Fibroblast of lung (primary cell): ENCODE measurements around the gene JMJD1C. TPM values are rescaled to one million over a fixed set of nuclear protein-coding genes. Genes with fewer than 3 reads are reported as not detected.
"Not testable (repeated sequence)": the region's sequence is repeated elsewhere in the genome, so short reads cannot be mapped to it uniquely, and the experiment has no call there.

Experiments
- DNase-seq, 2 donors: peaks; one replicate each; pipeline versions ENCODE4 v3.0.0 to v3.0.0-alpha.2; 2010; ENCODE audit warnings: low read depth in 2 of 2
- H2AFZ ChIP-seq: 2 replicates; pipeline ENCODE4 v1.5.1; 2012; ENCODE audit warnings: low read length, control low read depth, inconsistent platforms
- H3K27ac ChIP-seq: 2 replicates; pipeline ENCODE4 v1.5.1; 2011; ENCODE audit warnings: low read length, control low read depth; ENCODE audit not compliant: insufficient read depth
- H3K27me3 ChIP-seq: 2 replicates; pipeline ENCODE4 v1.5.1; 2011; ENCODE audit warnings: mild to moderate bottlenecking, low read length; ENCODE audit not compliant: control insufficient read depth, insufficient read depth
- H3K36me3 ChIP-seq: 2 replicates; pipeline ENCODE4 v1.5.1; 2011; ENCODE audit warnings: low read length; ENCODE audit not compliant: control insufficient read depth, insufficient read depth
- H3K4me1 ChIP-seq: 2 replicates; pipeline ENCODE4 v1.5.1; 2011; ENCODE audit warnings: low read length; ENCODE audit not compliant: control insufficient read depth, insufficient read depth; ENCODE audit errors: extremely low read depth
- H3K4me2 ChIP-seq: 2 replicates; pipeline ENCODE4 v1.5.1; 2011; ENCODE audit warnings: low read length, control low read depth; ENCODE audit not compliant: insufficient read depth; ENCODE audit errors: extremely low read depth
- H3K4me3 ChIP-seq, 4 experiments: fragments of 200-600 bp in 1 of 4; sonication (generic) in 1 of 4; replicated peaks in 1 of 4; 2 replicates each; pipeline ENCODE4 v1.5.1; 2011 to 2016; ENCODE audit warnings: low read length in 4 of 4, low read depth in 3 of 4, mild to moderate bottlenecking in 3 of 4, control low read depth in 2 of 4, inconsistent platforms in 1 of 4, mixed read lengths in 1 of 4; ENCODE audit not compliant: insufficient read depth in 1 of 4; ENCODE audit errors: control extremely low read depth in 1 of 4
- H3K79me2 ChIP-seq: 2 replicates; pipeline ENCODE4 v1.5.1; 2012; ENCODE audit warnings: mild to moderate bottlenecking, low read length, inconsistent platforms; ENCODE audit not compliant: control insufficient read depth, insufficient read depth
- H3K9ac ChIP-seq: 2 replicates; pipeline ENCODE4 v1.5.1; 2011; ENCODE audit warnings: mild to moderate bottlenecking, low read length, control low read depth; ENCODE audit not compliant: insufficient read depth
- H3K9me3 ChIP-seq: 2 replicates; pipeline ENCODE4 v1.5.1; 2012; ENCODE audit warnings: low read depth, low read length; ENCODE audit not compliant: control insufficient read depth, insufficient read depth
- H4K20me1 ChIP-seq: 2 replicates; pipeline ENCODE4 v1.5.1; 2011; ENCODE audit warnings: low read length; ENCODE audit not compliant: control insufficient read depth, insufficient read depth; ENCODE audit errors: extremely low read depth
- CTCF ChIP-seq, 2 donors: IDR thresholded peaks in 1 of 2; conservative IDR thresholded peaks in 1 of 2; 1 replicate in 1 of 2; 2 replicates in 1 of 2; pipeline ENCODE4 v1.5.1; 2011 to 2012; ENCODE audit warnings: low read length in 2 of 2, control low read depth in 1 of 2, inconsistent platforms in 1 of 2, low read depth in 1 of 2, mild to moderate bottlenecking in 1 of 2
- EZH2 ChIP-seq: IDR thresholded peaks from 2 replicates; pipeline ENCODE4 v1.5.1; 2012; ENCODE audit warnings: low read length, control low read depth, mild to moderate bottlenecking; ENCODE audit errors: missing control alignments
- polyA plus RNA-seq, 2 donors: library from polyadenylated mRNA; depleted of rRNA in 1 of 2; stranded (reverse) in 1 of 2; unstranded in 1 of 2; fragments of >200 nt; gene quantifications; 2 replicates each; pipeline ENCODE4 v1.2.1, GENCODE V29; 2011 to 2012; ENCODE audit warnings: missing spikeins in 1 of 2
- total RNA-seq: library from RNA; depleted of rRNA; stranded (reverse); fragments of >200 nt; gene quantifications from 2 replicates; pipeline ENCODE4 v1.2.1, GENCODE V29; 2014

JMJD1C gene
- total and polyA plus RNA-seq, 2 donors (not counting 1 experiment from before 2014, with no cell fraction given), result 39.9 to 67.0 TPM

GRCh38 chr10:63502832-63503231 is 37.1 kb upstream of the JMJD1C start:
- no peaks in the 10 kb centered on the region for H3K36me3 ChIP-seq
- no peak overlapping the region for H3K9ac ChIP-seq
- no peak for DNase-seq
- peaks cover 39% of the 10 kb centered on the region for H3K79me2 ChIP-seq
- H4K20me1 ChIP-seq, result no peaks in the 10 kb centered on the region
- H3K4me2 ChIP-seq, result no peak overlapping the region
- H3K27me3 ChIP-seq, result no peaks in the 10 kb centered on the region
- no peak overlapping the region for H3K4me3 ChIP-seq
- TF ChIP-seq CTCF (conservative IDR thresholded peaks at IDR 0.05 in 1 of 2, IDR thresholded peaks at IDR 0.05 in 1 of 2; ENCODE audit: low read depth in 1 of 2, low read length in 2 of 2) (no peak), EZH2 (no peak)
- no peaks in the 10 kb centered on the region for H3K4me1 ChIP-seq
- no peak overlapping the region for H2AFZ ChIP-seq
- no peaks in the 10 kb centered on the region for H3K9me3 ChIP-seq
- H3K27ac ChIP-seq, result no peak overlapping the region

DNA sequence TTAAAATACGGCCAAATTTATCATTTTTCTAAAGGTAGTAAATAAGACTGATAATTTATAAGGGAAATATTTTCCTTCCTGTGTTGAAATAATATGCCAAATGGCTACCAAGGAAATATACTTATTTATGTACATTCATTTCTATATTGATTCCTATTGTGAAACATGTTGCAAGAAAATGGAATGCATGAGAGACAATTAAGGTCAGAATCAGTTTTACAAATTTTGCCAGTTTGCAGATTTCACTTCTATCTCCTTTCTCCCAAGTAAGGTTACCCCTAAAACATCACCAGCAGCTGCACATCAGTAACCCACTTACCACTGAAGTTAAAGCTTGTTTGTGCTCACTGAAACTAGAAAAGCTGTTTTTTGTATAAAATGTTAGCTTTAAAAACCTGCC is 36.2 kb upstream of the JMJD1C start:
- TF ChIP-seq EZH2, result no peak
- no peak for TF ChIP-seq CTCF (conservative IDR thresholded peaks at IDR 0.05 in 1 of 2, IDR thresholded peaks at IDR 0.05 in 1 of 2; ENCODE audit: low read depth in 1 of 2, low read length in 2 of 2)
- H3K4me2 ChIP-seq, result no peak overlapping the region

DNA sequence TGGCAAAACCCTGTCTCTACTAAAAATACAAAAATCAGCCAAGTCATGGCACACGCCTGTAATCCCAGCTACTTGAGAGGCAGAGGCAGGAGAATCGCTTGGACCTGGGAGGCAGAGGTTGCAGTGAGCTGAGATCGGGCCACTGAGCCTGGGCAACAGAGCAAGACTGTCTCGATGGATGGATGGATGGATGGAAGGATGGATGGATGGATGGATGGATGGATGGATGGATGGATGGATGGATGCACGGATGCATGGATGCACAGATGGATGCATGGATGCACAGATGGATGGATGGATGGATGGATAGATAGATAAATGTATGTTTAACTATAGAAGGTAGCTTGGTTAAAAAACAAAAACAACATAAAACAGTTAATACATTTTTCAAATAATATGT is 34.8 kb upstream of the JMJD1C start:
- DNase-seq, H3K4me3 ChIP-seq, H4K20me1 ChIP-seq, H3K9me3 ChIP-seq, H2AFZ ChIP-seq, H3K4me1 ChIP-seq, H3K36me3 ChIP-seq, H3K4me2 ChIP-seq, H3K27me3 ChIP-seq, H3K27ac ChIP-seq, H3K9ac ChIP-seq: not testable (repeated sequence)
- H3K79me2 ChIP-seq, result peaks cover 35% of the 10 kb centered on the region

More for the DNA sequence above, 36.2 kb upstream of the JMJD1C start:
- Histone ChIP-seq H3K36me3 (no peaks in the 10 kb centered on the region), H2AFZ (no peak overlapping the region), H3K79me2 (peaks cover 39% of the 10 kb centered on the region), H4K20me1 (no peaks in the 10 kb centered on the region), H3K9ac (no peak overlapping the region), H3K9me3 (no peaks in the 10 kb centered on the region), H3K27ac (no peak overlapping the region), H3K4me1 (no peaks in the 10 kb centered on the region), H3K27me3 (no peaks in the 10 kb centered on the region), H3K4me3 (no peak overlapping the region)
- DNase-seq, result no peak
